Measurements from ENCODE around the gene PCDH7. TPM values are rescaled to one million over a fixed set of nuclear protein-coding genes. Genes with fewer than 3 reads are reported as not detected.

The PCDH7 gene
- total RNA-seq, 1 donor: 122 TPM

GRCh38 chr4:30746735-30747134 is 26.6 kb downstream of the PCDH7 start:
- no peak overlapping the region for H3K4me3 ChIP-seq (ENCODE audit: low read depth, low read length)
- no peak for DNase-seq (ENCODE audit: low read depth)
- TF ChIP-seq, protein P1, sequence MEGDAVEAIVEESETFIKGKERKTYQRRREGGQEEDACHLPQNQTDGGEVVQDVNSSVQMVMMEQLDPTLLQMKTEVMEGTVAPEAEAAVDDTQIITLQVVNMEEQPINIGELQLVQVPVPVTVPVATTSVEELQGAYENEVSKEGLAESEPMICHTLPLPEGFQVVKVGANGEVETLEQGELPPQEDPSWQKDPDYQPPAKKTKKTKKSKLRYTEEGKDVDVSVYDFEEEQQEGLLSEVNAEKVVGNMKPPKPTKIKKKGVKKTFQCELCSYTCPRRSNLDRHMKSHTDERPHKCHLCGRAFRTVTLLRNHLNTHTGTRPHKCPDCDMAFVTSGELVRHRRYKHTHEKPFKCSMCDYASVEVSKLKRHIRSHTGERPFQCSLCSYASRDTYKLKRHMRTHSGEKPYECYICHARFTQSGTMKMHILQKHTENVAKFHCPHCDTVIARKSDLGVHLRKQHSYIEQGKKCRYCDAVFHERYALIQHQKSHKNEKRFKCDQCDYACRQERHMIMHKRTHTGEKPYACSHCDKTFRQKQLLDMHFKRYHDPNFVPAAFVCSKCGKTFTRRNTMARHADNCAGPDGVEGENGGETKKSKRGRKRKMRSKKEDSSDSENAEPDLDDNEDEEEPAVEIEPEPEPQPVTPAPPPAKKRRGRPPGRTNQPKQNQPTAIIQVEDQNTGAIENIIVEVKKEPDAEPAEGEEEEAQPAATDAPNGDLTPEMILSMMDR (IDR thresholded peaks at IDR 0.05; ENCODE audit: insufficient read depth, low read depth, low read length): no peak

- no peak for DNase-seq (ENCODE audit: low read depth)
- TF ChIP-seq, protein P1 (IDR thresholded peaks at IDR 0.05; ENCODE audit: insufficient read depth, low read depth, low read length): no peak
- H3K4me3 ChIP-seq (ENCODE audit: low read depth, low read length): no peak overlapping the region
Measured at GRCh38 chr4:30753316-30753715, 33.1 kb downstream of the PCDH7 start.

- DNase-seq (ENCODE audit: low read depth): no peak
- TF ChIP-seq, protein P1 (IDR thresholded peaks at IDR 0.05; ENCODE audit: insufficient read depth, low read depth, low read length): no peak
- H3K4me3 ChIP-seq (ENCODE audit: low read depth, low read length): no peak overlapping the region
Measured at GRCh38 chr4:30754021-30754420, 33.9 kb downstream of the PCDH7 start.

DNA sequence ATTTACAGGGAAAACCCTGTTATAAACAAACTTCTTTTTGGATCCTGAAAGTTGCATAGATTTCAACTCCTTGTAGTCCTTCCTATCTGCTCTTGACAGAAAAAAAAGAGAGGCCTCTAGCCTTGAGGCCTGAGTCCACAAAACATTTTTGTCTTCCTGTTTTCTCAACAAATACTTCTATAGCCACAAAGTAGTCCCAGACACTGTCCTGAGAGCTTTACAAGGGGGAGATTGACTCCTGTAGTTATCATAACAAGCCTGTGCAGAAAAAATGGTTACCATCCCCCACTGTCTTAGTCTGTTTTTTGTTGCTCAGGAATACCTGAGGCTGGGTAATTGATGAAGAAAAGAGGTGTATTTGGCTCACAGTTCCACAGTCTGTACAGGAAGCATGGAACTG is 35.2 kb downstream of the PCDH7 start:
- no peak overlapping the region for H3K4me3 ChIP-seq (ENCODE audit: low read depth, low read length)
- peak; percentile 13 for DNase-seq (ENCODE audit: low read depth)
- TF ChIP-seq, protein P1 (IDR thresholded peaks at IDR 0.05; ENCODE audit: insufficient read depth, low read depth, low read length): no peak

GRCh38 chr4:30756553-30756952 is 36.4 kb downstream of the PCDH7 start:
- no peak for DNase-seq (ENCODE audit: low read depth)
- TF ChIP-seq, protein P1 (IDR thresholded peaks at IDR 0.05; ENCODE audit: insufficient read depth, low read depth, low read length): no peak
- no peak overlapping the region for H3K4me3 ChIP-seq (ENCODE audit: low read depth, low read length)

- TF ChIP-seq, protein P1 (IDR thresholded peaks at IDR 0.05; ENCODE audit: insufficient read depth, low read depth, low read length): no peak
- no peak overlapping the region for H3K4me3 ChIP-seq (ENCODE audit: low read depth, low read length)
- peak; percentile 68 for DNase-seq (ENCODE audit: low read depth)
Measured at GRCh38 chr4:30757357-30757756, 37.2 kb downstream of the PCDH7 start.

DNA sequence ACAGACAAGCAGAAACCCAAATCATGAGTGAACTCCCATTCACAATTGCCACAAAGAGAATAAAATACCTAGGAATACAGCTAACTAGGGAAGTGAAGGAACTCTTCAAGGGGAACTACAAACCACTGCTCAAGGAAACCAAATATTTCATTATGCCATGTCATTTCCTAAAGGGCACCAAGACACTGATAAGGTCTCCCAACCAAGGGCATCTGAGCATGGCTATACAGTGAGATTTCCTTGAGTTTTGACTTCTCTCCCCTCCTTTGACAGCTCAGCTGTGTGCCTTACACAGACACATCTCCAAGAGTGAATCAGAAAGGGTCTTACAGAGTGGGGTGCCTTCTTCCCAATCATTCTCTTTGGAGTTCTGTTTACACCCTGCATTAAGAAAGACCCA is 40.4 kb downstream of the PCDH7 start:
- DNase-seq (ENCODE audit: low read depth): no peak
- TF ChIP-seq, protein P1 (IDR thresholded peaks at IDR 0.05; ENCODE audit: insufficient read depth, low read depth, low read length): no peak
- H3K4me3 ChIP-seq (ENCODE audit: low read depth, low read length): no peak overlapping the region
